Esophagus muscularis mucosa (tissue), 4 donors: ENCODE data around the gene MNAT1. TPM values are rescaled to one million over a fixed set of nuclear protein-coding genes. Genes with fewer than 3 reads are reported as not detected.

Source experiments
- DNase-seq: peaks from one replicate; pipeline ENCODE4 v3.0.0-alpha.2; 2017; ENCODE audit errors: extremely low spot score
- H3K27ac ChIP-seq, 4 donors: fragments of 200-600 bp; sonication (generic); replicated peaks in 1 of 4; 1 replicate in 3 of 4; 2 replicates in 1 of 4; pipeline ENCODE4 v1.5.1; 2016 to 2019; ENCODE audit warnings: mild to moderate bottlenecking in 1 of 4
- H3K27me3 ChIP-seq, 4 donors: fragments of 200-600 bp; sonication (generic); one replicate each; pipeline versions ENCODE4 v1.5.1 to v1.6.0; 2016 to 2019
- H3K36me3 ChIP-seq, 4 donors: fragments of 200-600 bp; sonication (generic); one replicate each; pipeline ENCODE4 v1.5.1; 2016 to 2019
- H3K4me1 ChIP-seq, 4 donors: fragments of 200-600 bp; sonication (generic); one replicate each; pipeline ENCODE4 v1.5.1; 2016 to 2019
- H3K4me3 ChIP-seq, 4 donors: fragments of 200-600 bp; sonication (generic); 1 replicate in 2 of 4; 2 replicates in 2 of 4; pipeline ENCODE4 v1.5.1; 2016 to 2019; ENCODE audit warnings: mild to moderate bottlenecking in 4 of 4, moderate library complexity in 1 of 4
- H3K9me3 ChIP-seq, 4 donors: fragments of 200-600 bp; sonication (generic); 1 replicate in 3 of 4; 2 replicates in 1 of 4; pipeline ENCODE4 v1.5.1; 2016 to 2019
- CTCF ChIP-seq, 3 experiments: fragments of 200-600 bp in 2 of 3; fragments of 450-650 bp in 1 of 3; sonication (generic) in 2 of 3; IDR thresholded peaks; one replicate each; pipeline ENCODE4 v1.5.1; 2017 to 2019; ENCODE audit warnings: antibody characterized with exemption in 3 of 3, mild to moderate bottlenecking in 2 of 3, moderate library complexity in 1 of 3
- EP300 ChIP-seq: sonication (generic); formaldehyde crosslinking; IDR thresholded peaks from one replicate; pipeline ENCODE4 v1.6.1; 2017; ENCODE audit warnings: antibody characterized with exemption
- POLR2A ChIP-seq: fragments of 450-650 bp; IDR thresholded peaks from one replicate; pipeline ENCODE4 v1.6.1; 2017; ENCODE audit warnings: antibody characterized with exemption, moderate library complexity, mild to moderate bottlenecking, low read depth
- POLR2AphosphoS5 ChIP-seq, 2 donors: sonication (generic); formaldehyde crosslinking; IDR thresholded peaks; one replicate each; pipeline ENCODE4 v1.6.1; 2017; ENCODE audit warnings: antibody characterized with exemption in 2 of 2
- WGBS: methylation state at CpG from one replicate; pipeline ENCODE4 v1.1.5; 2018; 5-methylcytosine and 5-hydroxymethylcytosine counted together
- intact Hi-C: fragments of 100-400 bp; cut with DNase I; formaldehyde crosslinking; loops from one replicate; pipeline ENCODE4 v1.15.1; 2023
- total RNA-seq, 4 donors: library from RNA; depleted of rRNA; stranded (reverse); fragments of >200 nt; gene quantifications; one replicate each; pipeline versions ENCODE4 v1.1.0 to v1.2.1, GENCODE V29; 2016

MNAT1 gene
- total RNA-seq, 4 donors from 2014 or later, result 34.9 to 48.2 (median 38.1) TPM

GRCh38 chr14:60943637-60944032, 209.1 kb downstream of the MNAT1 start:
- H3K4me3 ChIP-seq, result no peak overlapping the region
- intact Hi-C loops, result no loop called here
- 93% methylated on average over 1 of the region's 1 CpG for WGBS
- TF ChIP-seq POLR2AphosphoS5 (IDR thresholded peaks at IDR 0.05), result no peak
- no peak for TF ChIP-seq EP300
- TF ChIP-seq POLR2A, result no peak
- DNase-seq, result no peak
- H3K36me3 ChIP-seq, result no peaks in the 10 kb centered on the region
- H3K4me1 ChIP-seq, result peaks cover 0 to 14% (median 6%) of the 10 kb centered on the region in 4 donors
- H3K9me3 ChIP-seq, result no peaks in the 10 kb centered on the region
- H3K27ac ChIP-seq, result no peak overlapping the region
- H3K27me3 ChIP-seq, result no peaks in the 10 kb centered on the region

- Histone ChIP-seq H3K4me3 (no peak overlapping the region), H3K9me3 (no peaks in the 10 kb centered on the region), H3K36me3 (no peaks in the 10 kb centered on the region), H3K27ac (no peak overlapping the region), H3K27me3 (no peaks in the 10 kb centered on the region), H3K4me1 (peaks cover 0 to 14% (median 6%) of the 10 kb centered on the region in 4 donors)
- no peak for TF ChIP-seq CTCF (IDR thresholded peaks at IDR 0.05)
- no peak for TF ChIP-seq POLR2A
- no peak for TF ChIP-seq EP300
- TF ChIP-seq POLR2AphosphoS5 (IDR thresholded peaks at IDR 0.05), result no peak
- intact Hi-C loops, result no loop called here
- DNase-seq, result no peak
- 47% methylated on average over 4 of the region's 4 CpGs for WGBS
These were observed 209.6 kb downstream of the MNAT1 start for GRCh38 chr14:60944204-60944603.

GRCh38 chr14:60945984-60946383, 211.4 kb downstream of the MNAT1 start:
- no peaks in the 10 kb centered on the region for H3K27me3 ChIP-seq
- H3K4me1 ChIP-seq, result peaks cover 0 to 14% (median 6%) of the 10 kb centered on the region in 4 donors
- H3K27ac ChIP-seq, result no peak overlapping the region
- H3K4me3 ChIP-seq, result no peak overlapping the region
- H3K36me3 ChIP-seq, result no peaks in the 10 kb centered on the region
- intact Hi-C loops, result no loop called here
- no peaks in the 10 kb centered on the region for H3K9me3 ChIP-seq
- no peak for DNase-seq
- no peak for TF ChIP-seq CTCF (IDR thresholded peaks at IDR 0.05)
- no peak for TF ChIP-seq EP300
- no peak for TF ChIP-seq POLR2A
- TF ChIP-seq POLR2AphosphoS5 (IDR thresholded peaks at IDR 0.05), result no peak
- WGBS, result 81% methylated on average over 1 of the region's 1 CpG

- Histone ChIP-seq H3K9me3 (no peaks in the 10 kb centered on the region), H3K4me1 (peaks cover 0 to 14% (median 6%) of the 10 kb centered on the region in 4 donors), H3K27me3 (no peaks in the 10 kb centered on the region), H3K4me3 (no peak overlapping the region), H3K27ac (no peak overlapping the region), H3K36me3 (no peaks in the 10 kb centered on the region)
- no peak for TF ChIP-seq POLR2A
- TF ChIP-seq EP300, result no peak
- no peak for TF ChIP-seq CTCF (IDR thresholded peaks at IDR 0.05)
- TF ChIP-seq POLR2AphosphoS5 (IDR thresholded peaks at IDR 0.05), result no peak
- 90% methylated on average over 3 of the region's 3 CpGs for WGBS
- DNase-seq, result no peak
- intact Hi-C loops, result no loop called here
These were observed 212.2 kb downstream of the MNAT1 start for GRCh38 chr14:60946773-60947172.

- whole genome bisulfite sequencing, result 52% methylated on average over 3 of the region's 3 CpGs
- Histone ChIP-seq H3K9me3 (peaks cover 0 to 13% (median 6%) of the 10 kb centered on the region in 4 donors), H3K36me3 (no peaks in the 10 kb centered on the region), H3K4me1 (no peaks in the 10 kb centered on the region), H3K27me3 (no peaks in the 10 kb centered on the region), H3K4me3 (no peak overlapping the region), H3K27ac (no peak overlapping the region)
- intact Hi-C loops, result no loop called here
- no peak for DNase-seq
- no peak for TF ChIP-seq POLR2AphosphoS5 (IDR thresholded peaks at IDR 0.05)
- no peak for TF ChIP-seq EP300
- TF ChIP-seq CTCF (IDR thresholded peaks at IDR 0.05), result no peak
- no peak for TF ChIP-seq POLR2A
These were observed 217.3 kb downstream of the MNAT1 start for GRCh38 chr14:60951776-60952435.
